ENCODE results near the gene SDR42E1. TPM values are rescaled to one million over a fixed set of nuclear protein-coding genes. Genes with fewer than 3 reads are reported as not detected.

Gene SDR42E1
- polyA plus RNA-seq, 2 of the 4 experiments (the other 2 are of a cell fraction), result 1.7 to 5.2 TPM

DNA sequence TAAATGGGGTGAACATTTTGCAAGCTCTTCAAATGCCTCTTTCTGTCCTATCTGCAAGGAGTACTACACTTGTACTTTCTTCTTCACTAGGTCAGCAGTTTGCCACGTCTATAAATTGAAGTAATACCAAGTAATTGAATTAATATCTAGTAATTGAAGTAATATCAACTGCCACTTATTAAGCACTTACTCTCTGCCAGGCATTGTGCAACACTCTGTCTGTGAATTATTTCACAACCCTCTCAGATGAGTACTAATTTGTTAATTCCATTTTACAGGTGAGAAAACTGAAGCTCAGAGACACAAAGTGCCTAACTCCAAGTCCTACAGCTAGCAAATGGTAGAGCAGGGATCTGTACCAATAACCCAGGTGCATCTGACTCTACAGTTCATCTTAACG is 4.1 kb downstream of the SDR42E1 start (continued):
- TF ChIP-seq, protein P1, sequence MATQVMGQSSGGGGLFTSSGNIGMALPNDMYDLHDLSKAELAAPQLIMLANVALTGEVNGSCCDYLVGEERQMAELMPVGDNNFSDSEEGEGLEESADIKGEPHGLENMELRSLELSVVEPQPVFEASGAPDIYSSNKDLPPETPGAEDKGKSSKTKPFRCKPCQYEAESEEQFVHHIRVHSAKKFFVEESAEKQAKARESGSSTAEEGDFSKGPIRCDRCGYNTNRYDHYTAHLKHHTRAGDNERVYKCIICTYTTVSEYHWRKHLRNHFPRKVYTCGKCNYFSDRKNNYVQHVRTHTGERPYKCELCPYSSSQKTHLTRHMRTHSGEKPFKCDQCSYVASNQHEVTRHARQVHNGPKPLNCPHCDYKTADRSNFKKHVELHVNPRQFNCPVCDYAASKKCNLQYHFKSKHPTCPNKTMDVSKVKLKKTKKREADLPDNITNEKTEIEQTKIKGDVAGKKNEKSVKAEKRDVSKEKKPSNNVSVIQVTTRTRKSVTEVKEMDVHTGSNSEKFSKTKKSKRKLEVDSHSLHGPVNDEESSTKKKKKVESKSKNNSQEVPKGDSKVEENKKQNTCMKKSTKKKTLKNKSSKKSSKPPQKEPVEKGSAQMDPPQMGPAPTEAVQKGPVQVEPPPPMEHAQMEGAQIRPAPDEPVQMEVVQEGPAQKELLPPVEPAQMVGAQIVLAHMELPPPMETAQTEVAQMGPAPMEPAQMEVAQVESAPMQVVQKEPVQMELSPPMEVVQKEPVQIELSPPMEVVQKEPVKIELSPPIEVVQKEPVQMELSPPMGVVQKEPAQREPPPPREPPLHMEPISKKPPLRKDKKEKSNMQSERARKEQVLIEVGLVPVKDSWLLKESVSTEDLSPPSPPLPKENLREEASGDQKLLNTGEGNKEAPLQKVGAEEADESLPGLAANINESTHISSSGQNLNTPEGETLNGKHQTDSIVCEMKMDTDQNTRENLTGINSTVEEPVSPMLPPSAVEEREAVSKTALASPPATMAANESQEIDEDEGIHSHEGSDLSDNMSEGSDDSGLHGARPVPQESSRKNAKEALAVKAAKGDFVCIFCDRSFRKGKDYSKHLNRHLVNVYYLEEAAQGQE (IDR thresholded peaks at IDR 0.05), result no peak

DNA sequence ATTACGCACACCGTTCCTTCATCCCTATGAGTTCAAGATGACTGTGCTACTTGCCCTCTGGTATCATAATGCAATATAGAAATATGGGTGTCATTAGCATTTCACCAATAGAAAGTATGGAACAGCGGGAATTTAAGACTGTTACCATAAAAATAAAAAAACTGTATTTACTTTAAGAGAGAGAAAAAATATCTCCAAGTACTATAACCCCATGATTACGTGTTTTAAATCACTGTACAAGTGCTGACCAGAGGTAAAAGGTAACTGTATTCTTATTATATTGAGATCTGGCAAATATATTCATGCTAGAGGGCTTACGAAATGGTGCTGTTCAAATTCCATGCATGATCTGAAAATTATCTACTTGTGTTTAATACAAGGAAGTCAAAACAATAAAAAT is 5.2 kb downstream of the SDR42E1 start:
- Histone ChIP-seq H3K4me1 (no peaks in the 10 kb centered on the region), H3K27ac (no peak overlapping the region), H3K4me2 (no peak overlapping the region), H3K9me3 (peaks cover 18% of the 10 kb centered on the region), H3K4me3 (no peak overlapping the region)
- POLR2A ChIA-PET, result no interaction called here
- CTCF ChIA-PET, result interaction anchor here (1.2 to 1.3 kb wide), 2 partner anchors 9 to 65 kb away, joined by 3 to 6 read pairs; no protein-coding TSS in a partner anchor
- TF ChIP-seq CHD4 (IDR thresholded peaks at IDR 0.05; ENCODE audit: borderline replicate concordance) (no peak), CBX2 (IDR thresholded peaks at IDR 0.05; ENCODE audit: borderline replicate concordance, low read depth) (no peak), EHMT2 (IDR thresholded peaks at IDR 0.05; ENCODE audit: low read depth) (no peak), RNF2 (IDR thresholded peaks at IDR 0.05; ENCODE audit: borderline replicate concordance, low read depth) (no peak), MAZ (IDR thresholded peaks at IDR 0.05; ENCODE audit: borderline replicate concordance, low read depth, low read length) (no peak), MYC (IDR thresholded peaks at IDR 0.05; ENCODE audit: borderline replicate concordance, low read length) (no peak)
- TF ChIP-seq, protein P2, sequence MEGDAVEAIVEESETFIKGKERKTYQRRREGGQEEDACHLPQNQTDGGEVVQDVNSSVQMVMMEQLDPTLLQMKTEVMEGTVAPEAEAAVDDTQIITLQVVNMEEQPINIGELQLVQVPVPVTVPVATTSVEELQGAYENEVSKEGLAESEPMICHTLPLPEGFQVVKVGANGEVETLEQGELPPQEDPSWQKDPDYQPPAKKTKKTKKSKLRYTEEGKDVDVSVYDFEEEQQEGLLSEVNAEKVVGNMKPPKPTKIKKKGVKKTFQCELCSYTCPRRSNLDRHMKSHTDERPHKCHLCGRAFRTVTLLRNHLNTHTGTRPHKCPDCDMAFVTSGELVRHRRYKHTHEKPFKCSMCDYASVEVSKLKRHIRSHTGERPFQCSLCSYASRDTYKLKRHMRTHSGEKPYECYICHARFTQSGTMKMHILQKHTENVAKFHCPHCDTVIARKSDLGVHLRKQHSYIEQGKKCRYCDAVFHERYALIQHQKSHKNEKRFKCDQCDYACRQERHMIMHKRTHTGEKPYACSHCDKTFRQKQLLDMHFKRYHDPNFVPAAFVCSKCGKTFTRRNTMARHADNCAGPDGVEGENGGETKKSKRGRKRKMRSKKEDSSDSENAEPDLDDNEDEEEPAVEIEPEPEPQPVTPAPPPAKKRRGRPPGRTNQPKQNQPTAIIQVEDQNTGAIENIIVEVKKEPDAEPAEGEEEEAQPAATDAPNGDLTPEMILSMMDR (IDR thresholded peaks at IDR 0.05), result no peak
- TF ChIP-seq, protein P3, sequence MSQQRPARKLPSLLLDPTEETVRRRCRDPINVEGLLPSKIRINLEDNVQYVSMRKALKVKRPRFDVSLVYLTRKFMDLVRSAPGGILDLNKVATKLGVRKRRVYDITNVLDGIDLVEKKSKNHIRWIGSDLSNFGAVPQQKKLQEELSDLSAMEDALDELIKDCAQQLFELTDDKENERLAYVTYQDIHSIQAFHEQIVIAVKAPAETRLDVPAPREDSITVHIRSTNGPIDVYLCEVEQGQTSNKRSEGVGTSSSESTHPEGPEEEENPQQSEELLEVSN (IDR thresholded peaks at IDR 0.05; ENCODE audit: borderline replicate concordance, low read depth), result no peak
- 74% methylated on average over 5 of the region's 5 CpGs for WGBS (ENCODE audit: missing lambda C conversion rate)
- no peak for DNase-seq (ENCODE audit: low read depth in 1 of 2, low spot score in 1 of 2)
- ATAC-seq, result no peak
- FAIRE-seq, result no peak

DNA sequence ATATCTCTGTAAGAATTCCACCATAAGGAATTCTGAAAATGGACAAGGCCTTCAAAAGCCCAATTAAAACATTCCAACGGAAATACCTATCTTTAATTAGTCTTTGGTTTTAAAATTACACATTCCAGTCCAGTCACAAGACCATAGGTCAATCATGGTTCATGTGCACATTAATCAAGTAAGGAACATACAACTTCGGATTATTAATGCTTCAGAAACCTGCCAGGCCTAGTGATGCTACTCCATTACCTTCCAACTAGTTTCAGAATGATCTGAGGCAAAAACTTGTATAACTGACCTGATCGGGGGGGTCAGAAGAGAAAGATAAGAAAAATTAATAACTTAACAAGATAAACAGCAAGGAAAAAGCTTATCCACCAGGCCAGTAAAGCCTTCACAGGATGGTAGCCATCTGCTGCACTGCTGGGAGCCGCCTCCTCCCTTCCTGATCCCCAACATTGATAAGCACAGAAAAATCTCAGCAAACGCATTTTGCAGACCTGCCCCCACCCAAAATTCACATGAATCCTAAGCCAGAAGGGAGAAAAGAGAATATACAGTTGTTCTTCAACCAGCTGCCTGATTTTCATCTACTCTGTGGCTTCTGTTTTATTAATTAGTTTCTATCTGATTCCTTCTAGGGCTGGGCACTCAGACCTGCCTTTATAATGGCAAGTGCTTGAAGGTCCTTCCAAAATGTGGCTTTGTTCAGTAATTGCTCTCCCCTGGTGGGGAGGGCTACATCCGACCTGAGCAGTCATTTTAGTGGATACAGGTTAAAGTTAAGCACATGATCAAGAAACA is 6.0 kb downstream of the SDR42E1 start:
- no peaks in the 10 kb centered on the region for H3K4me1 ChIP-seq
- no peak overlapping the region for H3K27ac ChIP-seq
- ATAC-seq (no peak), DNase-seq (ENCODE audit: low read depth in 1 of 2, low spot score in 1 of 2) (no peak), FAIRE-seq (no peak)
- no peak overlapping the region for H3K4me3 ChIP-seq
- ChIA-PET POLR2A (no interaction called here), CTCF (no interaction called here)
- 45% methylated on average over 6 of the region's 6 CpGs for WGBS (ENCODE audit: missing lambda C conversion rate)
- peaks cover 18% of the 10 kb centered on the region for H3K9me3 ChIP-seq
- H3K4me2 ChIP-seq, result no peak overlapping the region
- TF ChIP-seq, protein P4, sequence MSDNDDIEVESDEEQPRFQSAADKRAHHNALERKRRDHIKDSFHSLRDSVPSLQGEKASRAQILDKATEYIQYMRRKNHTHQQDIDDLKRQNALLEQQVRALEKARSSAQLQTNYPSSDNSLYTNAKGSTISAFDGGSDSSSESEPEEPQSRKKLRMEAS (IDR thresholded peaks at IDR 0.05), result no peak
- TF ChIP-seq MYC (IDR thresholded peaks at IDR 0.05; ENCODE audit: borderline replicate concordance, low read length), result no peak
- no peak for TF ChIP-seq POLR2AphosphoS2 (conservative IDR thresholded peaks at IDR 0.05; ENCODE audit: low read length)
- TF ChIP-seq, protein P5, sequence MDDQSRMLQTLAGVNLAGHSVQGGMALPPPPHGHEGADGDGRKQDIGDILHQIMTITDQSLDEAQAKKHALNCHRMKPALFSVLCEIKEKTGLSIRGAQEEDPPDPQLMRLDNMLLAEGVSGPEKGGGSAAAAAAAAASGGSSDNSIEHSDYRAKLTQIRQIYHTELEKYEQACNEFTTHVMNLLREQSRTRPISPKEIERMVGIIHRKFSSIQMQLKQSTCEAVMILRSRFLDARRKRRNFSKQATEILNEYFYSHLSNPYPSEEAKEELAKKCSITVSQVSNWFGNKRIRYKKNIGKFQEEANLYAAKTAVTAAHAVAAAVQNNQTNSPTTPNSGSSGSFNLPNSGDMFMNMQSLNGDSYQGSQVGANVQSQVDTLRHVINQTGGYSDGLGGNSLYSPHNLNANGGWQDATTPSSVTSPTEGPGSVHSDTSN (IDR thresholded peaks at IDR 0.05), result no peak
- TF ChIP-seq POLR2A (IDR thresholded peaks at IDR 0.05; ENCODE audit: low read length), result no peak
- TF ChIP-seq ZSCAN20 (CRISPR knock-in tag; IDR thresholded peaks at IDR 0.05), result no peak
- TF ChIP-seq, protein P6, sequence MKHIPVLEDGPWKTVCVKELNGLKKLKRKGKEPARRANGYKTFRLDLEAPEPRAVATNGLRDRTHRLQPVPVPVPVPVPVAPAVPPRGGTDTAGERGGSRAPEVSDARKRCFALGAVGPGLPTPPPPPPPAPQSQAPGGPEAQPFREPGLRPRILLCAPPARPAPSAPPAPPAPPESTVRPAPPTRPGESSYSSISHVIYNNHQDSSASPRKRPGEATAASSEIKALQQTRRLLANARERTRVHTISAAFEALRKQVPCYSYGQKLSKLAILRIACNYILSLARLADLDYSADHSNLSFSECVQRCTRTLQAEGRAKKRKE (CRISPR knock-in tag; IDR thresholded peaks at IDR 0.05; ENCODE audit: low read depth), result no peak
- no peak for TF ChIP-seq HEYL (CRISPR knock-in tag; IDR thresholded peaks at IDR 0.05)
- TF ChIP-seq MAZ (IDR thresholded peaks at IDR 0.05; ENCODE audit: borderline replicate concordance, low read depth, low read length), result no peak
- TF ChIP-seq CBX2 (IDR thresholded peaks at IDR 0.05; ENCODE audit: borderline replicate concordance, low read depth), result no peak
- TF ChIP-seq CHD2 (IDR thresholded peaks at IDR 0.05; ENCODE audit: low read length, partially characterized antibody), result no peak
- TF ChIP-seq JUN (IDR thresholded peaks at IDR 0.05), result no peak
- no peak for TF ChIP-seq CHD4 (IDR thresholded peaks at IDR 0.05; ENCODE audit: borderline replicate concordance)
- TF ChIP-seq SMC3 (IDR thresholded peaks at IDR 0.05), result no peak
